HepG2 (cell line): ENCODE data around the gene CDK8. TPM values are rescaled to one million over a fixed set of nuclear protein-coding genes. Genes with fewer than 3 reads are reported as not detected.

Experiments used
- ESRRA ChIP-seq: sonication (generic); formaldehyde crosslinking; IDR thresholded peaks from 2 replicates; pipeline ENCODE4 v1.5.1; 2020; ENCODE audit warnings: mild to moderate bottlenecking, low read depth, missing genetic modification reagents
- GTF3A ChIP-seq: sonication (generic); formaldehyde crosslinking; conservative IDR thresholded peaks from 2 replicates; pipeline ENCODE4 v1.4.0; 2020; ENCODE audit warnings: mild to moderate bottlenecking, missing genetic modification reagents
- HNRNPH1 ChIP-seq: fragments of 200-400 bp; formaldehyde crosslinking; optimal IDR thresholded peaks from 2 replicates; pipeline ENCODE3; 2017; ENCODE audit warnings: mild to moderate bottlenecking, low read depth, low read length
- HOXA7 ChIP-seq: sonication (generic); formaldehyde crosslinking; IDR thresholded peaks from 2 replicates; pipeline ENCODE4 v1.8.1; 2022; ENCODE audit warnings: mild to moderate bottlenecking, missing genetic modification reagents, moderate library complexity
- NFE2 ChIP-seq: sonication (generic); formaldehyde crosslinking; IDR thresholded peaks from 2 replicates; pipeline ENCODE4 v1.4.0; 2020; ENCODE audit warnings: missing genetic modification reagents
- NFYB ChIP-seq: sonication (generic); formaldehyde crosslinking; IDR thresholded peaks from 2 replicates; pipeline ENCODE4 v1.4.0; 2020; ENCODE audit warnings: missing genetic modification reagents
- RXRB ChIP-seq: IDR thresholded peaks from 2 replicates; pipeline ENCODE4 v1.6.1; 2016; ENCODE audit warnings: borderline replicate concordance, missing genetic modification reagents, missing compliant biosample characterization
- SMAD3 ChIP-seq: sonication (generic); formaldehyde crosslinking; IDR thresholded peaks from 2 replicates; pipeline ENCODE4 v1.4.0; 2020; ENCODE audit warnings: missing genetic modification reagents
- SPEN ChIP-seq: sonication (generic); formaldehyde crosslinking; IDR thresholded peaks from 2 replicates; pipeline ENCODE4 v1.5.1; 2020; ENCODE audit warnings: low read depth, mild to moderate bottlenecking, missing genetic modification reagents
- TRAFD1 ChIP-seq: sonication (generic); formaldehyde crosslinking; IDR thresholded peaks from 2 replicates; pipeline ENCODE4 v1.5.1; 2020; ENCODE audit warnings: missing genetic modification reagents, mild to moderate bottlenecking, borderline replicate concordance
- ZFP36L2 ChIP-seq: sonication (generic); formaldehyde crosslinking; IDR thresholded peaks from 2 replicates; pipeline ENCODE4 v1.4.0; 2020; ENCODE audit warnings: missing genetic modification reagents
- ZNF20 ChIP-seq: sonication (generic); formaldehyde crosslinking; IDR thresholded peaks from 2 replicates; pipeline ENCODE4 v1.4.0; 2020; ENCODE audit warnings: mild to moderate bottlenecking, moderate library complexity, missing genetic modification reagents
- ZNF597 ChIP-seq: sonication (generic); formaldehyde crosslinking; IDR thresholded peaks from 2 replicates; pipeline ENCODE4 v1.5.0; 2020; ENCODE audit warnings: missing genetic modification reagents
- polyA plus RNA-seq, 8 experiments: library from polyadenylated mRNA; depleted of rRNA in 3 of 8; stranded (reverse) in 7 of 8; unstranded in 1 of 8; fragments of >200 nt; fragmentation: Illumina TruSeq in 4 of 8; extraction: Trizol in 4 of 8; gene quantifications; 2 replicates each; pipeline versions ENCODE4 v1.2.1 to v1.2.3, GENCODE V29; 2011 to 2016; ENCODE audit warnings: low read depth in 4 of 8, missing spikeins in 1 of 8, mixed read lengths in 1 of 8; ENCODE audit not compliant: insufficient read depth in 1 of 8
- total RNA-seq, 5 experiments: library from RNA; depleted of rRNA; stranded (reverse); fragments of >200 nt; fragmentation: Illumina TruSeq; extraction: Trizol; gene quantifications; 2 replicates each; pipeline ENCODE4 v1.2.3, GENCODE V29; 2016; ENCODE audit warnings: low read depth in 1 of 5
- TF ChIP-seq, protein P1 (sequence below): conservative IDR thresholded peaks from 2 replicates; pipeline ENCODE4 v1.6.1; 2018; ENCODE audit warnings: missing genetic modification reagents
- TF ChIP-seq, protein P2 (sequence below): sonication (generic); formaldehyde crosslinking; IDR thresholded peaks from 2 replicates; pipeline ENCODE4 v1.8.0; 2022; ENCODE audit warnings: mild to moderate bottlenecking, missing genetic modification reagents, moderate library complexity
- TF ChIP-seq, protein P3 (sequence below): sonication (generic); formaldehyde crosslinking; IDR thresholded peaks from 2 replicates; pipeline ENCODE4 v1.9.0; 2021; ENCODE audit warnings: missing genetic modification reagents, mild to moderate bottlenecking, borderline replicate concordance
- TF ChIP-seq, protein P4 (sequence below): sonication (generic); formaldehyde crosslinking; IDR thresholded peaks from 2 replicates; pipeline ENCODE4 v1.4.0; 2020; ENCODE audit warnings: missing genetic modification reagents

Gene CDK8
- total and polyA plus RNA-seq, 2 of the 13 experiments (the other 11 are each of a cell fraction or from before 2014, with no cell fraction given): 15.8 to 16.4 TPM

DNA sequence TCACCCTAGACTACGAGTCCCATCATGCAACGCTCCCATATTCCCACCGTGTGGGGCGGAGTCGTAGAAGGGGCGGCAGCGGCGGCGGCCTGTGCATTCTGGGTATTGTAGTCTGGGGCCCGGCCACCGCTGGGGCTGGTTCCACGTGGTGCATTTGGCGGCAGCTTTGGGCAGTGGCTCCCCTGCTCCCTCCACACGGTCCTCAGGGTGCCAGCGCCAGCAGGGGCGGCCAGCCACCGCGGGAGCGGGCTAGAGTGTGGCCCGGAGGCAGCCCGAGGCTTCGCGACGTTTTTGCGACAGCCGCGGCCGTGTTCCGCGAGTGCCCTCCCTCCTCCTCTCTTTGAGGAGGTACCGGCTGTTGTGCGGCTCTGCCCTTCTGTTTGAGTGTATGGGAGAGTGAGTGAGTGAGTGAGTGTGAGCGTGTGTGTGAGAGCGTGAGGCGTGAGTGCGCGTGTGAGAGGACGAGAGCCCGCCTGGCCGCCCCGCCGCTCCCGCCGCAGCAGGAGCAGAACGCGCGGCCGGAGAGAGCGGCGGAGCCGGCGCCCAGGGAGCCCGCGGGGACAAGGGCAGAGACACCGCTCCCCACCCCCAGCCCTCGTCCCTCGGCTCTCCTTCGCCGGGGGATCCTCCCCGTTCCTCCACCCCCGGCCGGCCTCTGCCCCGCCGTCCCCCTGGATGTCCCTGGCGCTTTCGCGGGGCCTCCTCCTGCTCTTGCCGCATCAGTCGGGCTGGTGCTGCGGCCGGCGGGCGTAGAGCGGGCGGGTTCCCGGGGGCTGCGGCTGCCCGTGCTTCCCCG is at the start of gene CDK8 (continued):
- TF ChIP-seq, protein P1, sequence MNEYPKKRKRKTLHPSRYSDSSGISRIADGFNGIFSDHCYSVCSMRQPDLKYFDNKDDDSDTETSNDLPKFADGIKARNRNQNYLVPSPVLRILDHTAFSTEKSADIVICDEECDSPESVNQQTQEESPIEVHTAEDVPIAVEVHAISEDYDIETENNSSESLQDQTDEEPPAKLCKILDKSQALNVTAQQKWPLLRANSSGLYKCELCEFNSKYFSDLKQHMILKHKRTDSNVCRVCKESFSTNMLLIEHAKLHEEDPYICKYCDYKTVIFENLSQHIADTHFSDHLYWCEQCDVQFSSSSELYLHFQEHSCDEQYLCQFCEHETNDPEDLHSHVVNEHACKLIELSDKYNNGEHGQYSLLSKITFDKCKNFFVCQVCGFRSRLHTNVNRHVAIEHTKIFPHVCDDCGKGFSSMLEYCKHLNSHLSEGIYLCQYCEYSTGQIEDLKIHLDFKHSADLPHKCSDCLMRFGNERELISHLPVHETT (CRISPR knock-in tag): no peak; the same call in 1 of the 2 replicates
- TF ChIP-seq RXRB (CRISPR knock-in tag) (no peak), GTF3A (no peak), TRAFD1 (no peak), NFYB (CRISPR knock-in tag) (peak; percentile 48), SMAD3 (no peak), ZFP36L2 (no peak), HOXA7 (CRISPR knock-in tag) (no peak), HNRNPH1 (no peak), SPEN (peak; percentile 76), ZNF20 (CRISPR knock-in tag) (no peak), NFE2 (CRISPR knock-in tag) (no peak), ZNF597 (CRISPR knock-in tag) (no peak), ESRRA (CRISPR knock-in tag) (no peak)
- TF ChIP-seq, protein P2, sequence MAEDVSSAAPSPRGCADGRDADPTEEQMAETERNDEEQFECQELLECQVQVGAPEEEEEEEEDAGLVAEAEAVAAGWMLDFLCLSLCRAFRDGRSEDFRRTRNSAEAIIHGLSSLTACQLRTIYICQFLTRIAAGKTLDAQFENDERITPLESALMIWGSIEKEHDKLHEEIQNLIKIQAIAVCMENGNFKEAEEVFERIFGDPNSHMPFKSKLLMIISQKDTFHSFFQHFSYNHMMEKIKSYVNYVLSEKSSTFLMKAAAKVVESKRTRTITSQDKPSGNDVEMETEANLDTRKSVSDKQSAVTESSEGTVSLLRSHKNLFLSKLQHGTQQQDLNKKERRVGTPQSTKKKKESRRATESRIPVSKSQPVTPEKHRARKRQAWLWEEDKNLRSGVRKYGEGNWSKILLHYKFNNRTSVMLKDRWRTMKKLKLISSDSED (CRISPR knock-in tag): no peak
- TF ChIP-seq, protein P3, sequence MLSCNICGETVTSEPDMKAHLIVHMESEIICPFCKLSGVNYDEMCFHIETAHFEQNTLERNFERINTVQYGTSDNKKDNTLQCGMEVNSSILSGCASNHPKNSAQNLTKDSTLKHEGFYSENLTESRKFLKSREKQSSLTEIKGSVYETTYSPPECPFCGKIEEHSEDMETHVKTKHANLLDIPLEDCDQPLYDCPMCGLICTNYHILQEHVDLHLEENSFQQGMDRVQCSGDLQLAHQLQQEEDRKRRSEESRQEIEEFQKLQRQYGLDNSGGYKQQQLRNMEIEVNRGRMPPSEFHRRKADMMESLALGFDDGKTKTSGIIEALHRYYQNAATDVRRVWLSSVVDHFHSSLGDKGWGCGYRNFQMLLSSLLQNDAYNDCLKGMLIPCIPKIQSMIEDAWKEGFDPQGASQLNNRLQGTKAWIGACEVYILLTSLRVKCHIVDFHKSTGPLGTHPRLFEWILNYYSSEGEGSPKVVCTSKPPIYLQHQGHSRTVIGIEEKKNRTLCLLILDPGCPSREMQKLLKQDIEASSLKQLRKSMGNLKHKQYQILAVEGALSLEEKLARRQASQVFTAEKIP (CRISPR knock-in tag): no peak
- TF ChIP-seq, protein P4, sequence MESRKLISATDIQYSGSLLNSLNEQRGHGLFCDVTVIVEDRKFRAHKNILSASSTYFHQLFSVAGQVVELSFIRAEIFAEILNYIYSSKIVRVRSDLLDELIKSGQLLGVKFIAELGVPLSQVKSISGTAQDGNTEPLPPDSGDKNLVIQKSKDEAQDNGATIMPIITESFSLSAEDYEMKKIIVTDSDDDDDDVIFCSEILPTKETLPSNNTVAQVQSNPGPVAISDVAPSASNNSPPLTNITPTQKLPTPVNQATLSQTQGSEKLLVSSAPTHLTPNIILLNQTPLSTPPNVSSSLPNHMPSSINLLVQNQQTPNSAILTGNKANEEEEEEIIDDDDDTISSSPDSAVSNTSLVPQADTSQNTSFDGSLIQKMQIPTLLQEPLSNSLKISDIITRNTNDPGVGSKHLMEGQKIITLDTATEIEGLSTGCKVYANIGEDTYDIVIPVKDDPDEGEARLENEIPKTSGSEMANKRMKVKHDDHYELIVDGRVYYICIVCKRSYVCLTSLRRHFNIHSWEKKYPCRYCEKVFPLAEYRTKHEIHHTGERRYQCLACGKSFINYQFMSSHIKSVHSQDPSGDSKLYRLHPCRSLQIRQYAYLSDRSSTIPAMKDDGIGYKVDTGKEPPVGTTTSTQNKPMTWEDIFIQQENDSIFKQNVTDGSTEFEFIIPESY (CRISPR knock-in tag): 0 out of 2 replicates have a peak, but pooled peaks have one; percentile 6
